GM21619 (cell line): ENCODE data around the gene MSH5.
"Not testable (repeated sequence)": the region's sequence is repeated elsewhere in the genome, so short reads cannot be mapped to it uniquely, and the experiment has no call there.

Experiments
- ATAC-seq: cut with Tn5 transposase; IDR thresholded peaks from one replicate; pipeline ENCODE4 v1.9.1; 2021; ENCODE audit not compliant: unreplicated experiment

Gene MSH5

DNA sequence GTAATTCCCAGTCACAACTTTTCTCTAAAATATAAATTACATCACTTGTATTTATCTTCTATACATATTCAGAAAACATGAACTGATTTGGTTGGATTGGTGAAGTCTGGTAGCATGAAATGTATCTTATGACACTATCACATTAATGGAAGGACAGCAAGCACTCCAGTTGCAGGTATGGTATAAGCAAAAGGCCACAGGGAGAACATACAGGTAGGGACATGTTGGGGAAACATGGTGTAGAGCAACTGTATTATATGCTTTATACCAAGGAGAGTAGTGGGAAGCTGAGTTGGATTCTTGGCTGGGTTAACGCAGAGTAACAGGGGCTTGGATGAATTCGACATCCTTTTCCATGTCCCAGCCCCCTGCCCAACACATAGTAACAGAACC is 57.2 kb downstream of the MSH5 start:
- no peak for ATAC-seq

DNA sequence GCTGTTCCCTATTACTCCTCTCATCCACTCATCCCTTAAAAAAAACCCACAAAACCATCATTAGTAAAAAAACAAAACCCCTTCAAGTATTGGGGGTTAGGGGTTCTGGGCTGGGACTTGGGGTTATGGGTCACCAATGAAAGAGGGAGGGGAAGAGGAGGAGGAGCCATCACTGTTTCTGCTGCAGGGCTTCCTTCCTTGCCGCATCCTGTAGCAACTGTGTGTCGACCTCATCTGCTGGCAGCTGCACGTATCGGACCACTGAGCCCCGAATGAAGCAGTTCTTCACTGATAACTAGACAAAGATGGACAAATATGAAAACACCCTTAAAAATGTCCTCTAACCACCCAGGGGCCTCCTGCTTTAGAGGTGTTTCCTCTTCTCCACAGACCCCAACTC is 57.8 kb downstream of the MSH5 start:
- ATAC-seq: no peak

DNA sequence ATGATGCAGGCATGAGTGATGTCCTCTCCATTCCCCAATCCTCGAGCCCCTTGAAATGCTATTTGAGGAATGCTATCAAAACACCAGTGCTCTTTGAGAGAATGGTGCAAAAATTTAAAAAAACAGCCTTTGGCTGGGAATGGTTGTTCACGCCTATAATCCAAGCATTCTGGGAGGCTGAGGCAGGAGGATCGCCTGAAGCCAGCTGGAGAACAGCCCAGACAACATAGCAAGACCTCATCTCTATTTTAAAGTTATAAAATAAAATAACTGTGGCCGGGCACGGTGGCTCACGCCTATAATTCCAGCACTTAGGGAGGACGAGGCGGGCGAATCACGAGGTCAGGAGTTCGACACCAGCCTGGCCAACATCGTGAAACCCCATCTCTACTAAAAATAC is 60.0 kb downstream of the MSH5 start:
- ATAC-seq: no peak

DNA sequence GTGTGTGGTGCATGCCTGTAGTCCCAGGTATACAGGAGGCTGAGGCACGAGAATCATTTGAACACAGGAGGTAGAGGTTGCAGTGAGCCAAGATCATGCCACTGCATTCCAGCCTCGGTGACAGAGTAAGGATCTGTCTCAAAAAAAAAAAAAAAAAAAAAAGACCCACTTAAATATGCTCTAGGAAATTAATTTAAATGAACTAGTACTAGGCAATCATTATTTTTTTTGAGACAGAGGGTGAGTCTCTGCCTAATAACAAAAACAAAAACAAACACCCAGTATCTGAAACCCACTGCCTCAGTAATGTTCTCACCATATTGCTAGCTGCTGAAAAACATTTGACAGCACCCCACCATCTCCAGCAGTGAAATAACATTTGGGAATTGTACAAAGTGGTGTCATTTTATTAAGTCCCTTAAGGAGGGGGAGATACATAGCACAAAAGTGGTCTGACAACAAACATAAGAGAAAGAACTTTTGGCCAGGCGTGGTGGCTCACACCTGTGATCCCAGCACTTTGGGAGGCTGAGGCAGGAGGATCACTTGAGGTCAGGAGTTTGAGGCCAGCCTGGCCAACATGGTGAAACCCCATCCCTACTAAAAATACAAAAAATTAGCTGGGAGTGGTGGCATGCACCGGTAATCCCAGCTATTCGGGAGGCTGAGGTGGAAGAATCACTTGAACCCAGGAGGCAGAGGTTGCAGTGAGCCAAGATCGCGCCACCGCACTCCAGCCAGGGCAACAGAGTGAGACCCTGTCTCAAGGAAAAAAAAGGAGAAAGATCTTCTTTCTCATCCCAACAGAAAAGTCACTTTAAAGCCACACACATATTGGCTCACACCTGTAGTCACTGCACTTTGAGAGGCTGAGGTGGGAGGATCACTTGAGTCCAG is 61.5 kb downstream of the MSH5 start:
- not testable (repeated sequence) for ATAC-seq

DNA sequence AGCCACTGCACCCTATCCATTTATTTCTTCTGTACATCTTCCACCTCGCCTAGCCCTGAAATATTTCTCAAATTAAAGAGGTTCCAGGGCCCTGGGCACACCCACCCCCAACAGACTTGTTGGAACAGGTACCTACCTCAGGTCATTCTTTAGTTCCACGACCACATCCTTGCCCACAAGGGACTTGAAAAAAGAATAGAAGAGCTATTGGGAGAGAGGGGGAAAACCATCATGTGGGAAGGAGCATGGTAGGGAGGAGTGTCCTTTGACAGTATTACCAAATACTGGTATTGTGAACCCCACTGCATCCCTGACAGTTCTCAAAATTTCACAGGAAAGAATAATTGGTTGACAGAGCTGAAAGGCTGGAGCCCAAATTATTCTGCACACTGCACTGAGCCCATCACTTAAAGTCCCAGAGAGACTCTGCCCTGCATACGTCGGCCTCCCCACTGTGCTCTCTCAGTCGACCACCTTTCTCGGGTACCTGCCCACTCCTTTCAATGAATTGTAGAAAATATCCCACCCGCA is 66.2 kb downstream of the MSH5 start:
- peak; percentile 20 for ATAC-seq

DNA sequence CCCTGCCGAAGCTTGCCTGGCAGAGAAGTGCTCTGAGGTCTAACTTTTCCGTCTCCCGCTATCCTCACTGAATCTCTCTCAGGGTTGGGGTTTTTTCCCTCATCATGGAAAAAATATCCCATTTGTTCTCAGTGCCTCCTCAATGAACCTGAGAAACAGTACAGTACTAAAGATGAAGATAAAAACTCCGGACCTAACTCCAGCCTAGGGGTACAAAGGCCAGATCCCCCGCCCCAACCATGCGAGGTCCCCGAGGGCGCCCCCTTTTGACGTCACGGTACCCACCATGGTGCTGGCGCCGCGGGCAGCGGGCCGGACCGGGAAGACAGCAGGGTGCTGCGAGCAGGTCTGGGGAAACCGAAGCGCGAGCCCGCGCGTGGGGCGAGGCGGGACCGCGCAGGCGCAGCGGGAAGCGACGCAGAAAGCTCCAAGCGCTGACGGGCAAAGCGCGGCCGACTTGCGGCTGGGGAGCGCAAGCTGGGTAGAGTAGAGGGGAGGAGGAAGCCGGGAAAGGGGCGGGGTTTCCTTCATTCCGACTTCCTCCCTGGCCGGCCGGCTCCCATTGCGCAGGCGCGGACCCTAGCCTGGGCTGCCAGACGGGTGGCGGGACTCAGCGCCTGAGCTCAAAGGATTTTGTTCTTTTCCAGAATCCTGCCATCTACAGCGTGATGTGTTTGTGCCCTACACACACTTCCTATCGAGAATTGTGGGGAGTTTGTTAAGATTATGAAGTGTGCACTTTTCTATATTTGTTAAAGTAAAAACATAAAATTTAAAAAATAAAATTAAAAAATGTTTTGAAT is 66.9 kb downstream of the MSH5 start, which contains the start of gene LSM2:
Gene LSM2, minus strand, starts transcription at position 497 of the 803 bp plus-strand sequence. Its CDS starts 209 bp downstream, at position 288.
- ATAC-seq: peak; percentile 77

DNA sequence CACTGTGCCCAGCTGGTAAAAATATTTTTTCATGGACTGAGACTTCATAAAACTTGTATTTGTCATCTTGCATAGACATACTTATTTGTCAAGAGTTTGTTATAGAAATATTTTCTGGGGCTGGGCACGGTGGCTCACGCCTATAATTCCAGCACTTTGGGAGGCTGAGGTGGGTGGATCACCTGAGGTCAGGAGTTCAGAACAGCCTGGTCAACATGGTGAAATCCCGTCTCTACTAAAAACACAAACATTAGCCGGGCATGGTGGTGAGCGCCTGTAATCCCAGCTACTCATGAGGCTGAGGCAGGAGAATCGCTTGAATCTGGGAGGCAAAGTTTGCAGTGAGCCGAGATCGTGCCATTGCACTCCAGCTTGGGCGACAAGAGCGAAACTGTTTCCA is 68.8 kb downstream of the MSH5 start:
- ATAC-seq: not testable (repeated sequence)

DNA sequence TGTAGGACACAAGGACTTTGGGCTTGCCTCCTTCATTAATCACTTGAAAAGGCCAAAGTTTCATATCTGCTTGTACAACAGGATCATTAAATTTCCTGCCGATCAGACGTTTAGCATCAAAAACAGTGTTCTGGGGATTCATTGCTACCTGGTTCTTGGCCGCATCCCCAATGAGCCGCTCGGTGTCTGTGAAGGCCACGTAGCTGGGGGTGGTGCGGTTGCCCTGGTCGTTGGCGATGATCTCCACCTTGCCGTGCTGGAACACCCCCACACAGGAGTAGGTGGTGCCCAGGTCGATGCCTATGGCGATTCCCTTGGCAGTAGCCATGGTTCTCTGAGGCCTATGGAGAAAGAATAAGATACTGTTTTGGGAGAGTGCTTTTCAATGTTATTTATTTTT is 71.8 kb downstream of the MSH5 start:
- ATAC-seq: no peak
